Subcutaneous adipose tissue (tissue), 4 donors: Measurements from ENCODE around the gene ARL8B. TPM values are rescaled to one million over a fixed set of nuclear protein-coding genes. Genes with fewer than 3 reads are reported as not detected.

Experiments
- CTCF ChIP-seq: fragments of 450-650 bp; IDR thresholded peaks from one replicate; pipeline ENCODE4 v1.5.1; 2016; ENCODE audit warnings: low read depth, mild to moderate bottlenecking, control low read depth, antibody characterized with exemption, moderate library complexity
- small RNA-seq: library from RNA; depleted of rRNA; stranded (forward); fragments of <200 nt; gene quantifications from one replicate; pipeline ENCODE3, GENCODE V24; 2016
- total RNA-seq, 4 donors: library from RNA; depleted of rRNA; stranded (reverse); fragments of >200 nt; gene quantifications; one replicate each; pipeline ENCODE4 v1.1.0, GENCODE V29; 2016

The ARL8B gene
- total RNA-seq, 4 donors from 2014 or later, result 49.4 to 136 (median 73.6) TPM

- no peak for TF ChIP-seq CTCF
Measured at GRCh38 chr3:5221701-5222100, 99.6 kb downstream of the ARL8B start.

- TF ChIP-seq CTCF, result no peak
Measured at GRCh38 chr3:5222283-5223005, 100.4 kb downstream of the ARL8B start.

GRCh38 chr3:5226783-5227182 is 104.7 kb downstream of the ARL8B start:
- TF ChIP-seq CTCF, result no peak

DNA sequence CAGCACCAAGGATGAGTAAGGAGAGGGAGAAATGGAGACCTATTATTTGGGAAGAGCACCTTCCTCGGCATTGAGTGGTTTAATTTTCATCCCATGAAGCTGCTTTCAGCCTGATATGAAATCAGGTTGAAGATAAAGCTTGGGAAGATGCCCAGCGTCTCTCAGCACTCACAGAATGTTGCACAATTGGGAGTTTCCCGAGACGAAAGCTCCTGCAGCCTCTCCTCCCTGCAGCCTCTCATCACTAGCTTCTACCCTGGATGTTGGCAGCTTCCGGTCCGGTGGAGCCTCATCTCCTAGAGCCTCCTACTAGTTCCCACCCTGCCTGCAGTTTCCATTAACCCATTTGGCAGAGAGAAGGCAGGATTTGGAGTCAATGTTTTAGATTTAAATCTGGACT is 105.7 kb downstream of the ARL8B start:
- no peak for TF ChIP-seq CTCF

DNA sequence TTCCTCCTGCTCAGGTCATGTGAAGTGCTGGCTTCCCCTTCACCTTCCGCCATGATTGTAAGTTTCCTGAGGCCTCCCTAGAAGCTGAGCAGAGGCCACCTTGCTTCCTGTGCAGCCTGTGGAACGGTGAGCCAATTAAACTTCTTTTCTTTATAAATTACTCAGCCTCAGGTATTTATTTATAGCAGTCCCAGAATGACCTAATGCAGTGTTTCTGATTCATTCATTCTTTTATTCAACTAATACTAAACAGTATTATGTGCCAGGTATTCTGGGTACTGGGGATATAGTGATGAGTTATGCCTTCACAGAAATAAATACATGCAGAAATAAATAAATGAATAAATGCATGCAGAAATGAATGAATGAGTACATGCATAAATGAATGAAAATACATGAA is 107.3 kb downstream of the ARL8B start:
- TF ChIP-seq CTCF, result no peak

Small RNA genes lying within 50 kb of the gene (small RNA-seq; reads per million reads assigned to genes)
- not detected for gene AC090955.1
- 0.49 reads per million for gene RF00019

Other genes starting within 250 kb of the ARL8B start
- gene BHLHE40, start 142.9 kb upstream of the ARL8B start, total RNA-seq, result 10 to 100 TPM; 16.8 to 55.5 (median 29.9) TPM
- gene EDEM1, start 65.4 kb downstream of the ARL8B start, total RNA-seq, result 10 to 100 TPM; 25.1 to 48.4 (median 37.7) TPM